Mesendoderm (in vitro differentiated cells): Measurements from ENCODE around the gene TTLL13. TPM values are rescaled to one million over a fixed set of nuclear protein-coding genes. Genes with fewer than 3 reads are reported as not detected.

ENCODE experiments used
- small RNA-seq: library from polyadenylated mRNA; stranded (forward); fragments of <200 nt; extraction: miRNeasy Mini kit (QIAGEN cat#:217004); gene quantifications from one replicate; pipeline ENCODE3, GENCODE V24; 2013; ENCODE audit not compliant: insufficient read depth

Gene TTLL13

Small RNAs within 50 kb of the gene (small RNA-seq; reads per million reads assigned to genes)
- gene AC091167.3 (not detected), gene RN7SL736P (not detected)
